GM23248 (cell line): ENCODE data around the gene DNAJB4. TPM values are rescaled to one million over a fixed set of nuclear protein-coding genes. Genes with fewer than 3 reads are reported as not detected.
"Not testable (repeated sequence)": the region's sequence is repeated elsewhere in the genome, so short reads cannot be mapped to it uniquely, and the experiment has no call there.

Experiments used
- DNase-seq: peaks from one replicate; pipeline ENCODE4 v3.0.0-alpha.2; 2015
- H2AFZ ChIP-seq: fragments of 200-600 bp; sonication (generic); 2 replicates; pipeline ENCODE4 v1.6.1; 2016; ENCODE audit warnings: antibody characterized with exemption
- H3F3A ChIP-seq: fragments of 200-600 bp; sonication (generic); 2 replicates; pipeline ENCODE4 v1.6.1; 2016; ENCODE audit warnings: mild to moderate bottlenecking, antibody characterized with exemption, mixed run types; ENCODE audit not compliant: insufficient read depth
- H3K27ac ChIP-seq: fragments of 200-600 bp; sonication (generic); 2 replicates; pipeline ENCODE4 v1.5.1; 2016; ENCODE audit warnings: mild to moderate bottlenecking
- H3K27me3 ChIP-seq: fragments of 200-600 bp; sonication (generic); replicated peaks from 2 replicates; pipeline ENCODE4 v1.6.1; 2016; ENCODE audit warnings: mild to moderate bottlenecking; ENCODE audit not compliant: insufficient read depth
- H3K36me3 ChIP-seq: fragments of 200-600 bp; sonication (generic); 2 replicates; pipeline ENCODE4 v1.6.1; 2016; ENCODE audit warnings: low read depth, mild to moderate bottlenecking
- H3K4me1 ChIP-seq: fragments of 200-600 bp; sonication (generic); 2 replicates; pipeline ENCODE4 v1.6.1; 2016; ENCODE audit warnings: mild to moderate bottlenecking; ENCODE audit not compliant: insufficient read depth
- H3K4me2 ChIP-seq: fragments of 200-600 bp; sonication (generic); one replicate; pipeline ENCODE4 v1.6.1; 2016; ENCODE audit warnings: mild to moderate bottlenecking; ENCODE audit not compliant: unreplicated experiment
- H3K4me3 ChIP-seq: fragments of 200-600 bp; sonication (generic); 2 replicates; pipeline ENCODE4 v1.5.1; 2016; ENCODE audit warnings: mild to moderate bottlenecking
- H3K79me2 ChIP-seq: fragments of 200-600 bp; sonication (generic); 2 replicates; pipeline ENCODE4 v1.6.1; 2016; ENCODE audit warnings: mild to moderate bottlenecking; ENCODE audit not compliant: insufficient read depth
- H3K9ac ChIP-seq: fragments of 200-600 bp; sonication (generic); 2 replicates; pipeline ENCODE4 v1.6.1; 2016; ENCODE audit warnings: mild to moderate bottlenecking
- H3K9me2 ChIP-seq: fragments of 200-600 bp; sonication (generic); 2 replicates; pipeline ENCODE4 v1.6.1; 2016; ENCODE audit warnings: mixed run types, mild to moderate bottlenecking, moderate library complexity; ENCODE audit not compliant: insufficient read depth
- H3K9me3 ChIP-seq: fragments of 200-600 bp; sonication (generic); one replicate; pipeline ENCODE4 v1.6.1; 2017; ENCODE audit warnings: low read depth
- H4K20me1 ChIP-seq: fragments of 200-600 bp; sonication (generic); 2 replicates; pipeline ENCODE4 v1.6.0; 2016; ENCODE audit not compliant: insufficient read depth
- EZH2 ChIP-seq: fragments of 200-600 bp; sonication (generic); IDR thresholded peaks from 2 replicates; pipeline ENCODE4 v1.6.1; 2018; ENCODE audit warnings: antibody characterized with exemption, mild to moderate bottlenecking; ENCODE audit not compliant: insufficient read depth, poor library complexity, severe bottlenecking
- EZH2phosphoT487 ChIP-seq: fragments of 200-600 bp; sonication (generic); IDR thresholded peaks from 2 replicates; pipeline ENCODE4 v1.6.1; 2018; ENCODE audit warnings: antibody characterized with exemption, moderate library complexity, mild to moderate bottlenecking, low read depth; ENCODE audit not compliant: insufficient read depth
- WGBS, 2 experiments: methylation state at CpG; one replicate each; pipeline ENCODE4 v1.1.6; 2015 to 2017; ENCODE audit warnings: low lambda C conversion rate in 2 of 2, low coverage in 1 of 2; ENCODE audit errors: missing lambda C conversion rate in 2 of 2; 5-methylcytosine and 5-hydroxymethylcytosine counted together
- in situ Hi-C: fragments of 300-500 bp; cut with MboI; formaldehyde crosslinking; loops from 2 replicates; pipeline ENCODE4 v1.15.0; 2020
- polyA plus RNA-seq: library from polyadenylated mRNA; unstranded; fragments of >200 nt; fragmentation: Nextera tagmentation; extraction: Ambion mirVana; gene quantifications from 2 replicates; pipeline ENCODE4 v1.2.1, GENCODE V29; 2016
- small RNA-seq: library from RNA; depleted of rRNA; stranded (forward); fragments of <200 nt; gene quantifications from one replicate; pipeline ENCODE3, GENCODE V24; 2014; ENCODE audit warnings: low read depth, low replicate concordance
- total RNA-seq: library from RNA; depleted of rRNA; stranded (reverse); fragments of >200 nt; shearing (Covaris generic); gene quantifications from 2 replicates; pipeline ENCODE4 v1.2.3, GENCODE V29; 2014; rRNA removed

The DNAJB4 gene
- total and polyA plus RNA-seq, 2 experiments from 2014 or later, result 125 to 147 TPM

GRCh38 chr1:78060857-78061563 lies 56.3 kb downstream of the DNAJB4 start:
- Histone ChIP-seq H3K9ac (peak overlapping the region; percentile 57), H3K4me2 (no peak overlapping the region), H3K9me2 (no peaks in the 10 kb centered on the region), H3K79me2 (no peaks in the 10 kb centered on the region), H3K9me3 (no peaks in the 10 kb centered on the region), H3K4me1 (peaks cover 12% of the 10 kb centered on the region), H3K27ac (peak overlapping the region; percentile 75), H2AFZ (no peak overlapping the region), H3F3A (peaks cover 5% of the 10 kb centered on the region; the same call in 1 of the 2 replicates), H4K20me1 (no peaks in the 10 kb centered on the region), H3K4me3 (no peak overlapping the region), H3K36me3 (no peaks in the 10 kb centered on the region), H3K27me3 (no peaks in the 10 kb centered on the region)
- 78 to 88% methylated on average over 4 of the region's 4 CpGs for WGBS, 2 experiments
- peak; percentile 40 for DNase-seq
- in situ Hi-C loops, result no loop called here
- TF ChIP-seq EZH2, result no peak
- no peak for TF ChIP-seq EZH2phosphoT487

GRCh38 chr1:78061825-78062523 lies 57.2 kb downstream of the DNAJB4 start:
- TF ChIP-seq EZH2phosphoT487, result no peak
- TF ChIP-seq EZH2, result no peak
- Histone ChIP-seq H3K36me3 (no peaks in the 10 kb centered on the region), H3F3A (peaks cover 5% of the 10 kb centered on the region; the same call in 1 of the 2 replicates), H3K4me2 (peak overlapping the region; percentile 41), H4K20me1 (no peaks in the 10 kb centered on the region), H3K9me3 (no peaks in the 10 kb centered on the region), H3K4me3 (no peak overlapping the region), H3K4me1 (peaks cover 12% of the 10 kb centered on the region), H3K9me2 (no peaks in the 10 kb centered on the region), H2AFZ (peak overlapping the region; percentile 46), H3K27me3 (no peaks in the 10 kb centered on the region), H3K79me2 (no peaks in the 10 kb centered on the region), H3K27ac (peak overlapping the region; percentile 75), H3K9ac (peak overlapping the region; percentile 57)
- WGBS, 2 experiments, result 30 to 32% methylated on average over 2 of the region's 2 CpGs
- in situ Hi-C loops, result no loop called here
- peak; percentile 93 for DNase-seq

GRCh38 chr1:78064886-78065285 lies 60.1 kb downstream of the DNAJB4 start:
- H3K4me1 ChIP-seq, result peaks cover 25% of the 10 kb centered on the region
- 92 to 100% methylated on average over 2 of the region's 2 CpGs for WGBS, 2 experiments
- H3K27me3 ChIP-seq, H3K36me3 ChIP-seq, H3K79me2 ChIP-seq, H3K9me2 ChIP-seq, in situ Hi-C loops, H2AFZ ChIP-seq, H3K27ac ChIP-seq, H3K4me3 ChIP-seq, H3F3A ChIP-seq, H3K9me3 ChIP-seq, DNase-seq, H4K20me1 ChIP-seq, H3K4me2 ChIP-seq, H3K9ac ChIP-seq: not testable (repeated sequence)

Small RNA genes within 50 kb of the gene (small RNA-seq; reads per million reads assigned to genes)
- gene AC103591.3, result not detected

Other genes starting within 250 kb of the DNAJB4 start
- 77.6 and 80.7 TPM in 2 replicates for gene USP33, start 245.1 kb upstream of the DNAJB4 start, total RNA-seq
- gene USP33, start 245.1 kb upstream of the DNAJB4 start, polyA plus RNA-seq, result 50.7 and 54.2 TPM in 2 replicates
- 11.6 and 15.4 TPM in 2 replicates for gene MIGA1, start 225.3 kb upstream of the DNAJB4 start, total RNA-seq
- 13.6 and 14.4 TPM in 2 replicates for gene MIGA1, start 225.3 kb upstream of the DNAJB4 start, polyA plus RNA-seq
- 11.4 and 17.2 TPM in 2 replicates for gene NEXN, start 116.3 kb upstream of the DNAJB4 start, total RNA-seq
- gene NEXN, start 116.3 kb upstream of the DNAJB4 start, polyA plus RNA-seq, result 69.0 and 70.4 TPM in 2 replicates
- 59.1 and 69.9 TPM in 2 replicates for gene FUBP1, start 25.9 kb upstream of the DNAJB4 start, total RNA-seq
- 48.4 and 52.2 TPM in 2 replicates for gene FUBP1, start 25.9 kb upstream of the DNAJB4 start, polyA plus RNA-seq
- 0.32 and 0.51 TPM in 2 replicates for gene GIPC2, start 41.0 kb downstream of the DNAJB4 start, total RNA-seq
- gene GIPC2, start 41.0 kb downstream of the DNAJB4 start, polyA plus RNA-seq, result 0.68 and 0.75 TPM in 2 replicates